GM18498 (cell line): Measurements from ENCODE around the gene SFTA2.
"Not testable (repeated sequence)": the region's sequence is repeated elsewhere in the genome, so short reads cannot be mapped to it uniquely, and the experiment has no call there.

ENCODE experiments used
- ATAC-seq: cut with Tn5 transposase; IDR thresholded peaks from one replicate; pipeline ENCODE4 v1.9.1; 2021; ENCODE audit warnings: mild to moderate bottlenecking, moderate library complexity; ENCODE audit not compliant: unreplicated experiment

SFTA2 gene

DNA sequence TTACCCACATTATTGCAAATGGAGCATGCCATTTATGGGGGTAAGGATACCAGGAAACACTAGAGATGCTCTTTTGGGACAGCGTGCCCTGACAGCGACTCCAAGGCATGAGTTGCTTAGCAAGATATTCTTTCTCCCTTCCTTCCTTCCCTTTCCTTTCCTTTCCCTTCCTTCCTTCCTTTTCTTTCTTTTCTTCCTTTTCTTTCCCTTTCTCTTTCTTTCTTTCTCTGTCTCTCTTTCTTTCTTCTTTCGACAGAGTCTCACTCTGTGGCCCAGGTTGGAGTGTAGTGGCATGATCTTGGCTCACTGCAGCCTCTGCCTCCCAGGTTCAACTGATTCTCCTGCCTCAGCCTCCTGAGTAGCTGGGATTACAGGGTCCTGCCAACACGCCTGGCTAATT is 12.1 kb upstream of the SFTA2 start:
- ATAC-seq: no peak

DNA sequence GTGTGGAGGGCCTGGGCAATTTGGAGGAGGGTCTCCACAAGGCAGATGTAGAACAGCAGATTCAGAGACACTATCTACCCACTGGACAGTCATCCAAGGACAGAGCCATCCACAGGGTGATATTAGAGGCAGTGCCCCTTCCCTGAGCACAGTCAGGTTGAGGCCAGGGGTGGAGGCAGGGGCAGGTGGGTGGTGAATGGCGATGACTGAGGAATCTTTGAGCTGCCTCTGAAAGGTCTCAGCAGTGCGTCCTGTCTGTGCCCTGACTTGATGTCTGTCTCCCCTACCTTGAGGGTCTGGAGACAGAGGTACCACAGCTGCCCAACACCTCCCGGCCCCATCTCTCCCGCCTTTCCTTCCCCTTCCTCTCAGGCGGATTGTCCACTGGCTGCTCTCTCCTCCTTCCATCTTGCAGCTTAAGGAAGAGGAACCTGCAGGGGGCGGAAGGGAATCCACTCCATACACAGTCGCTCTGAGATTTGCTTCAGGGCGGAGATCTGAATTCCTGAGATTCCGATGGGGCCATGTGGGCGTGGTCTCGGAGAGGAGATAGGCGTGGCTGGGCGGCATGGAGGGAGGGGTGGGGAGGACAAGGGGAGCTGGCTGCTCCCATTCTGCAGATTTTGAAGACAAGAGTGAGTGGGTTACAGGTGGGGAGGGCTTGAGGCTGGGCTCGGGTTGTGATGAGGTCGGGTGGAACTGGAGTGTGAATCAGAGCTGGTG is 10.5 kb upstream of the SFTA2 start:
- ATAC-seq: no peak

DNA sequence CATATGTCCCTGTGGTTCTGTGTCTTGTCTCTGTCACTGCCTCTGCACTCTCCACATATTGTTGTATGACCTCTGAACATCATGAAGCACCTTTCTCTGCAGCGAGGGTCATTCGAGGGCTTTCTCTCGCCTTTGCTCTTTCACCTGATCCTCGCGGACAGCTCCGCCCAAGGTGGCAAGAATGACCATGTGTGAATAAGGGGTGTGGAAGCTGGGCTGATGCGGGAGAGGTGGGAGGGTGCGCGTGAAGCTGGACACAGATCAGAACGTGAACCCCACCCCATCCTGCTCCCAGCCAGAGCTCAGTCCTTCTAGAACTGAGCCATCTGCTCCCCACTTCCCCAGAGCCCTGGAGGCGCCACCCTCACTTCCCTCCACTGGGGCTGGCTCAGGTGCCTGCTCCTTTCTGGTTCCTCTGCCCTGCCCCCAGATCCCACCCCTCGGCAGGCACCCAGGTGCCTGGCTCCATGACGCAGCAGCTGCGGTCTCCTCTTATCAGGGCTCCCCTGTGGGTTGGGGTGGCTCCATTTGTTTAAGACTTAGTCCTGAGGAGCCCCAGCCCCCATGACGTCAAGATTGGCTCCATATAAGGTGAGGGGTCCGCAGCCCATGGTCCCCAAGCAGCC is 8.5 kb upstream of the SFTA2 start, which contains the start of gene MUCL3:
Gene MUCL3 (plus strand): TSS at position 613 of the 626 bp plus-strand sequence. CDS start 27 bp downstream, outside the sequence.
- ATAC-seq: no peak

DNA sequence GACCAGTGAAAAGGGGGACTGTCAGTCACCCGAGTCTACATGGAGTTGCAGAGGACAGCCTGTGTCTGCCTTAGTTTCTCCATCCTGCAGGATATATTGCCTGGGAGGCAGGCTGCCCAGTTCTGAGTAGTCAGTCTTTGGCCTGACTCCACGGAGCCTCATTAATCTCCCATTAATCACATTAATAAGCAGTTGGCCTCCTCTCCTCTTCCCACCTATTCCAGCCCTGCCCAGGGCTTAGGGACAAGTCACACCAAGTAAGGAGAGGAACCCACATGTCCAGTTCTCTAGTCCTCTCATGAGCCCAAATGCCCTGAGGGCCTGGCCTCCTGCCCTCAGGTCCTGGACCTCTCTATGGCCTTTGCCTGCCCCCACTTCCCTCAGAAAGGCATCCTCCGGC is 7.5 kb upstream of the SFTA2 start:
- no peak for ATAC-seq

DNA sequence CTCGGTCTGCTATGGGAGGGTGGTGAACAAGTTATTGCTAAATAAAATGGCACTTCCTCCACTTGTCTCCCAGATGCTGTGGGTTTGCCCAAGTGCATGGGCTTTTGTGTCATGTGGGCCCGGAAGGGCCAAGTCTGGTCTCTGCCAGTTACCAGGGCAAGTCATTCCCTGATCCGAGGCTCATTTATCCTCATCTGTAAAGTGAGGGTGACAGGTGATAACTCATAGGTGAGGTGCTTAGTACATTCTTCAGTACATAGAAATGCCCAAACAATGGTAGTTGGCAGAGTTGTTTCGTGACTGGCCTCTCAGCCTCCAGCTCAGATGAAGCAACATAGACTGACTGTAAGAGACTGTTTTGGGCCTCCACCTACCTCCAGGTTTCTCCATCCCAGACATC is 6.8 kb upstream of the SFTA2 start:
- no peak for ATAC-seq

DNA sequence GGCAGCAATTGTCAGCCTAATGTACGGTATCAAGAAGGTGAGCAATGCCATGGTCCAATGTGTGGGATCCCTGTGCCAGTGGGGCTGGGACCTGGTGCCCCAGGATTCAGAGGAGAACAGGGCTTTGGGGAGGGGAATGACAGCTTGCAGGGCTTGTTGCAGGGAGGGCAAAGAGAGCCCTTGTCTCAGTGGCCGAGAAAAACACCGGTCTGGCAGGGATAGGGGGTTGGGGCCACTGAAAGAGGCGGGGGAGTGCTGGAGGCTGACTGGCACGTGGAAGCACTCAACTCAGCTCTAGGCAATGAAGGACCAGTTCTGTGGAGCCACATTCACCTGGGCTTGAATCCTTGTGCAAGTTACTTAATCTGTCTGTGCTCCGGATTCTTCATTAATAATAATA is 5.3 kb upstream of the SFTA2 start:
- ATAC-seq: no peak

DNA sequence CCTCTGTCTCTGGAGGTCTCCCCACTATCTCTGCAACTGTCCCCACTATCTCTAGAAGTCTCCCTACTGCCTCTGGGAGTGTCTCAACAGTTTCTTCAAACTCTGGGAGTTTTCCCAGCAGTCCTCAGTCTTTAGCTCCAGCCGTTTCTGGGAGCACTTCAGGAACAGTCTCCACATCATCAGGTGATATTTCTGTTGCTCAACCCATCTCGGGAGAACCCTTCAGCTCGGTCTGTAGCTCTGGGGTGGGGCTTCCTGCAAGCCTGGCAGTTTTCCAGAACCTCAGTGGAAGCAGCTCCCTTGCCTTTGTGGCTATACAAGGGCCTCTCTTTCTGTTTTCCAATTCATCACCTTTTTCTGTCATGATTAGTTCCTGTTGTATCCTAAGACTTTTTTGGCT is 3.0 kb upstream of the SFTA2 start:
- ATAC-seq: no peak

DNA sequence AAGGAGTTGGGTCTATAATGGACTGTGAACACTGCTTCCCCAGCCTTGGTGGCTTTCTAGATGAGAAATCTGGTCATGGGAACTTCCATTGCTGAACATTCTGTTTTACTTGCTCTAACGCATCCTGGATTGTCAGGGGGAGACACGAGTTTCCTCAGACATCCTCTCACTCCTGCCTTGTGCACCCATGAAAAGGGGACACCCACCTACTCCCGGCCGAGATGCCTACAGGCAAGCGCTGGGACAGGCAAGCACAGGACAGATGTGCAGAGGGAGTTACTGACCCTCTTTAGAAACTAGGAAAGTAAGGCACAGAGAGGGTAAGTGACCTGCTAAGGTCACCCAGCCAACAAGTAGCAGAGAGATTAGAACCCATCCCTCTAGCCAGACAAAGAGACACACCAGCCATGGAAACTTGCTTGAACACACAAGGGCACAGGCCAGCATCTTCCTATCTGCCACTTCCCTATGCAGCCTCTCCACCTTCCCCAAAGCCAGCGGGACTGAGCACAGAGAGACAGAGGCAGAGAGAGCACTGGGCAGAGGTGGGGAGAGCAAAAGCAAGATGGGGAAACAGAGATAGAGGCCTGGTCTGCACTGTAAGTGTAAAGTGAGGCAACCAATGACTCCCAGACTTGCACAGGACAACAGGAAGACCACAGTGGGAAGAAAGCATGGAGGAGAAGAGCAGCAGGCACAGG is 845 bp upstream of the SFTA2 start:
- no peak for ATAC-seq

DNA sequence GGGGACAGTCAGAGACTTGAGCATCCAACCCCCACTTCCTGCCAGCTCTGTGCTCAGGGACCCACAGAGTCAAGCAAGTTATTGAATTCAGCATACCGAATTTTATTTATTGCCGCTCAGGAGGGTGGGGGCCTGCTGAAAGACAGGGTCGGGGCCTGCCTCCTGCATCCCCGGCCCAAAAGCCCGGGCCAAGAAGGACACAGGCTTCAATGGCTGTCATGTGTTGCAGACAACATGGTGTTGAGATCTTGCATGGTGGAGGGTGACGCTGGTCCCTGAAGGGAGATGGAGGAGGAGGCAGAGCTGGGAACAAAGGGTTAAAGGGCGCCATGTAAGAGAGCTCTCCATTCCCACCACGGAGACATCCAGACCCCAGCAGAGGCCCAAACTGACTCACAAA is 698 bp downstream of the SFTA2 start:
- ATAC-seq: no peak

DNA sequence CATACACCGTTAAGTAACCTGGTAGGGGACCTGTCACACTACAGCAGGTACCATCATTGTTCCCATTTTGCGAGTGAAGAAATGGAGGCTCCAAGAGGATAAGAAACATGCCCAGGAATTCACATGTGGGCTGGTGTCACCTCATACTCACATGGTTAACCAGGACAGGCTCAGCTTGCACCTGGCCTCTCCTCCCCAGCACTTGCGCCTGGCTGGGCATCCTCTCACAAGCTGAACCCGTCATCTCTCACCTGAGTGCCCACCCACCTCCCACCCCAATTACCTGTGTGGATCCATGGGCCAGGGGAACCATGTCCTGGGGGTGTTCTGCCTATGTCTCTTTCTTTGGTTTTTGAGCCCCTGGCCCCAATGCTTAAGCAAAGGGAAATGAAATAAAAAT is 1.5 kb downstream of the SFTA2 start:
- no peak for ATAC-seq

DNA sequence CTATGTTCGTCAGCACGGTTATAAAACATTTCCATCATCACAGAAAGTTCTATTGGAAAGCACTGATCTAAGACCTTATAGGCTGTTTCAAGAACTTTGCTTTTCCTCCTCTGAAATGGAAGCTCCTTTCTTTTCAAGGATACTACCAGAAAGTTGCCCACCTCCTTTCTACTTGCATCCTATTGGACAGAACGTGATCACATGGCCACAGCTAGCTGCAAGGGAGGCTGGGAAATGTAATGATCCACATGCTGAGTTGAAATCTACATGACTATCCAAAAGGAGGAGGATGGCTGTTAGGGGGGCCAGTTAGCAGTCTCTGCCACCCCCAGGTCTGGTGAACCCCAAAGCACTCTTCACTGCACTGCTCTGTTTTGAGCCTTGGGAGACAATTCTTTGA is 3.3 kb downstream of the SFTA2 start:
- no peak for ATAC-seq

DNA sequence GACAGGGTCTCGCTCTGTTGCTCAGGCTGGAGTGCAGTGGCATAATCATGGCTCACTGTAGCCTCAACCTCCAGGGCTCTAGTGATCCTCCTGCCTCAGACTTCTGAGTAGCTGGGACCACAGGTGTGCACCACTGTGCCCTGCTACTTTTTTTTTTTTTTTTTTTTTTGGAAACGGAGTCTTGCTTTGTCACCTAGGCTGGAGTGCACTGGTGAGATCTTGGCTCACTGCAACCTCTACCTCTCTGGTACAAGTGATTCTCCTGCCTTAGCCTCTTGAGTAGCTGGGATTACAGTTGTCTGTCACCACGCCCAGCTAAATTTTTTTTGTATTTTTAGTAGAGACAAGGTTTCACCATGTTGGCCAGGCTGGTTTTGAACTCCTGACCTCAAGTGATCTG is 4.9 kb downstream of the SFTA2 start:
- not testable (repeated sequence) for ATAC-seq

DNA sequence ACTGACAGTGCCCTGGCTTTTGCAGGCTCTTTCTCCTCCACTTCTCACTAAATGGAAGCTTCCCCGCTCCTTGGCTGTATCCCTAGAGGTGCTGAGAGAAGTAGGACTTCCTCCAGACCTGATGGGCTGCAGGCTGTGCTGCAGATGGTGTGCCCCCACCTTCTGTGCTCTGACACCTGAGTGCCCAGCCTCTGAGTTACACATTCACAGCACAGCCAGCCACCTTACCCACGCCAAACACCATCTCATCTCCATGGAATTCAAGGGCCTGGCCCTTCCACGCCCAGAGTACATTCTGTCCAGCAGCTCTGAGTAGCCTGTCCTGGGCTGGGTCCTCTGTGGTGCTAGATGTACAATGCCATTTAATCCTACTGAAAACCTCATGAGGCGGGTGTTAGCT is 5.3 kb downstream of the SFTA2 start:
- ATAC-seq: no peak

DNA sequence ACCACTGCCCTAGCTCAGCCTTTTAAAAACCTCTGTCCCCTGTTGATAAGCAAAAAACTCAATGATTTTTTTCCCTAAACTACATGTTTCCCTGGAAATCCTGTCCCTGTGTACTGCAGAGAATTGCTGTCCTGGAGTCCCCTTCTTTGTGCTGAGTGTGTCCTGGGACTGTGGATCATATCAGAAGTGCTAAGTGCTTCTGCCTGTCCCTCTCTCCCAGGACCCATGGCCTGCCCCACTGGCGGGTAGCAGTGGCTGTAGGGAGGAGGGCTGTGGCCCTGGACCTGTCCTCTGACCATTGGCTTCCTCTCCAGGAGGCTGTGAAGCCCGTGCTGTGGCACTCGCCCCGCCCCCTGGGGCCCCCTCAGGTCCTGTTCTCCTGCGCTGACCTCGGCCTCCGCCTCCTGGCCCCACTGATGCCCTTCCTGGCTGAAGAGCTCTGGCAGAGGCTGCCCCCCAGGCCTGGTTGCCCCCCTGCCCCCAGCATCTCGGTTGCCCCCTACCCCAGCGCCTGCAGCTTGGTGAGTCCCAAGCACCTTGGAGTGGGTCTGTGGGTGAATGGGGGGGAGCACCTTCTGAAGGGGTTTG is 7.8 kb downstream of the SFTA2 start:
- not testable (repeated sequence) for ATAC-seq

DNA sequence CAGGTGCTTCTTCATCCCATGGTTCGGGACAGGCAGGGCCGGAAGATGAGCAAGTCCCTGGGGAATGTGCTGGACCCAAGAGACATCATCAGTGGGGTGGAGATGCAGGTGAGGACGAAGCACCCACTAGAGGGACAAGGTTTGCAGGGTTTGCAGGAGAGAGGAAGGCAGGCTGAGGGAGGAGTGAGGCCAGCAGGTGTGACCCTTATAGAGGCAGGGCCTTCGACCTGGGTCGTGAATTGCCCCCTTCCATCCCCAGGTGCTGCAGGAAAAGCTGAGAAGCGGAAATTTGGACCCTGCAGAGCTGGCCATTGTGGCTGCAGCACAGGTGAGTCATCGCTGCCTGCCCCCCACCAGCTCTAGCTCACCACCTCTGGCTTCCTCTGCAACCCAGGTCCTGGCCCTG is 9.5 kb downstream of the SFTA2 start:
- no peak for ATAC-seq

DNA sequence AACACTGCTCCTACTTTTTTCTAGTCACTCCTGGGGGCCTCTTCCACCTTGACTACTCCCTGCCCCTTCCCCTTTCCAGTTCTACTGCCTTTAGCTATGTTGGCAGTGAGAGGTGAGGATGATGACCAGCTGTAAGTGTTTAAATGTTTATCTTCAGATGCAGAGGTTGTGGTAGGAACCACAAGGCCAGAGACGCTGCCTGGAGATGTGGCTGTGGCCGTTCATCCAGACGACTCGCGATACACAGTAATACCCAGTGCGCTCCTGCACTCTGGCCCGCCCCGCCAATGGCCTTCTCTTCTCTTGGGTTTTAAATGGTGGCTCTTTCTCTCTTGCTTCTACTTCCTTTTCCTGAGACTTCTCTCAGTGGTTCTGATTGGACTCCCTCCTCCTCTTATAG is 13.3 kb downstream of the SFTA2 start:
- ATAC-seq: no peak

DNA sequence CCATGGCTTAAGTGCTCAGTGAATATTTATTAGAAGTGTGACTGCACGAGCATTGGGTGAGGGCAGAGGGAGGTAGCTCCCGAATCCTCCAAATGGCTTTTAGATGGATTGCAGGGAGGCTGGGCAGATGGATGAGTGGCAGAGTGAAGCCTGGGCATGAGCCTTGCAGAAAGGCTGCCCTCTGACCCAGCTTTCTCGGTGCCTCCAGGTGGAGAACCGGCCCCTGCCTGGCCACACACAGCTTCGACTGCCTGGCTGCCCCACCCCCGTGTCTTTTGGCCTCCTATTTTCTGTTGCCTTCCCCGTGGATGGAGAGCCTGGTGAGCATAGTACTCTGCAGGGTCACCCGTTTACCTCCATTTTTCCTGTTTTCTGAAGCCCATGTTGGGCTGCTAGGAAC is 14.5 kb downstream of the SFTA2 start:
- ATAC-seq: no peak

DNA sequence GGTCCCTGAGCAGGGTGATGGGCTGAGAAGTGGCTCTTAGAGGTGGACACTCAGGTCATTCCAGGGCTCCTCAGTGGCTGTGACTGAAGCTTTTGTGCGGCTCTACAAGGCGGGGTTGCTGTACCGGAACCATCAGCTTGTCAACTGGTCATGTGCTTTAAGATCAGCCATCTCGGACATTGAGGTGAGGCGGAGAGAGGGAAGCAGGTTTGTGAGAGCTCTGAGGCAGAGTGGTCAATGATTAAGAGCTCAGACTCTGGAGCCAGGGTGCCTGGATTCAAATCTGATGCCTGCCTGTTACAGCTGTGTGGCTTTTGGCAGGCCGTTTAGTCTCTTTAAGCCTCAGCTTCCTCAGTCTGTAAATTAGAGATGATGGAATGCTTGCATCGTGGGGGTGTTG is 14.9 kb downstream of the SFTA2 start:
- no peak for ATAC-seq

DNA sequence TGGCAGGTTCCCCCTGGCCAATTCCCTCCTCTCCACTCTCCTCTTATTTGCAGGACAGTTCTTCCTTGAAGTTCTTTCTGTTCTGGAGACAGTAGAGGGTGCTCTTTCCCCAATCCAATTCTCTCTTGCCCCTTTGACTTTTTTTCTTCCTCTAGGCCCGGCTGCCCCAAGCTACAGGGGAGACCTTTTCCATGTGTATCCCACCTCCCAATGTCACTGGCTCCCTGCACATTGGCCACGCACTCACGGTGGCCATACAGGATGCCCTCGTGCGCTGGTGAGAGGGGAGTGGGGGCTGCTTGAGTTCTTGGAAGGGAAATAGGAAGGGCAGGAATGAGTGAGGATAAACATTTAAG is 16.4 kb downstream of the SFTA2 start:
- ATAC-seq: no peak

DNA sequence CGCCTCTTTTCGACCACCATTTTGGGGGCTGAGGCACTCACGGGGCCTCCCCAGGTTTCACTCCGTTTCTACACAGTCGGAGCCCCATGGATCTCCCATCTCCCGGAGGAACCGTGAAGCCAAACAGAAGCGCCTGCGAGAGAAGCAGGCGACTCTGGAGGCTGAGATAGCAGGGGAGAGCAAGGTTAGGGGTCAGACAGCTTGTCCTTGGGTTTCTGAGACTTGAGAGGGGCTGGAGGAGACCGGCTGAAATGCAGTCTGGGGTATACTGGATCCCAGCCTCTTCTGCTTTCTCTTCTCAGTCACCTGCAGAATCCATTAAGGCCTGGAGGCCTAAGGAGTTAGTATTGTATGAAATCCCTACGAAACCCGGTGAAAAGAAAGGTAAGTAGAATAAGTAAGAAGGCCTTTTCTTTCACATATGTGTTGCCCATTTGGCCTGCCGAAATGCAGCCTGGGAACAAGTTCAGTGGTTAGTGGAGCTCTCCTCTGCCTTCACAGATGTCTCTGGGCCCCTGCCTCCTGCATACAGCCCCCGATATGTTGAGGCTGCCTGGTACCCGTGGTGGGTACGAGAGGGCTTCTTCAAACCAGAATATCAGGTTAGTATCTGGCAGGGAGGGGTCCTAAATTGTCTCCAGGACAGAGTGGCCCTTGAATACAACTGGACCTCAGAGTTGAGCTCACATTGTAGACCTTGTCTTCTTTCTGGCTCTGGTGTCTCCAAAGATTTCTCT is 16.9 kb downstream of the SFTA2 start:
- no peak for ATAC-seq
